Ovary (tissue), 3 donors: ENCODE data around the gene ING4.

ENCODE experiments used
- CTCF ChIP-seq, 3 donors: fragments of 450-650 bp in 2 of 3; fragments of 200-600 bp in 1 of 3; IDR thresholded peaks; one replicate each; pipeline versions ENCODE4 v1.5.1 to v1.8.0; 2016 to 2022; ENCODE audit warnings: antibody characterized with exemption in 3 of 3, mild to moderate bottlenecking in 1 of 3
- EP300 ChIP-seq: sonication (generic); formaldehyde crosslinking; IDR thresholded peaks from one replicate; pipeline ENCODE4 v1.6.1; 2017; ENCODE audit warnings: antibody characterized with exemption
- POLR2A ChIP-seq: fragments of 450-650 bp; IDR thresholded peaks from one replicate; pipeline ENCODE4 v1.6.1; 2017; ENCODE audit warnings: antibody characterized with exemption, mild to moderate bottlenecking, moderate library complexity
- donor health status: DM: no; HTN: no; CAD: no.

GRCh38 chr12:6694701-6695100 lies 31.8 kb upstream of the ING4 start:
- no peak for TF ChIP-seq POLR2A
- no peak for TF ChIP-seq CTCF (IDR thresholded peaks at IDR 0.05)
- TF ChIP-seq EP300: no peak
